NCI-H524 treated with DMSO at 0.1 percent for 48 hours (cell line): ENCODE data around the gene GOLGA6L9.
"Not testable (repeated sequence)": the region's sequence is repeated elsewhere in the genome, so short reads cannot be mapped to it uniquely, and the experiment has no call there.

Experiments
- DNase-seq: peaks from one replicate; lab custom pipeline; 2025; lab: John Stamatoyannopoulos, UW

Gene GOLGA6L9

GRCh38 chr15:82429693-82430092 is at the start of gene GOLGA6L9:
Gene GOLGA6L9 (plus strand): TSS chr15:82429816. CDS start chr15:82430080, 264 bp downstream.
- DNase-seq = not testable (repeated sequence)

- DNase-seq = not testable (repeated sequence)
Observed at GRCh38 chr15:82381330-82381955, 48.2 kb upstream of the GOLGA6L9 start.

- DNase-seq = not testable (repeated sequence)
Observed at GRCh38 chr15:82387209-82387608, 42.4 kb upstream of the GOLGA6L9 start.

- DNase-seq = not testable (repeated sequence)
Observed at GRCh38 chr15:82390152-82390551, 39.5 kb upstream of the GOLGA6L9 start.

- DNase-seq = not testable (repeated sequence)
Observed at GRCh38 chr15:82392077-82392476, 37.5 kb upstream of the GOLGA6L9 start.

GRCh38 chr15:82393671-82394070 is 35.9 kb upstream of the GOLGA6L9 start:
- DNase-seq = no peak

- DNase-seq = not testable (repeated sequence)
Observed at GRCh38 chr15:82395788-82396187, 33.8 kb upstream of the GOLGA6L9 start.

GRCh38 chr15:82397817-82398216 is 31.8 kb upstream of the GOLGA6L9 start:
- DNase-seq = no peak

GRCh38 chr15:82398785-82399184 is 30.8 kb upstream of the GOLGA6L9 start:
- no peak for DNase-seq

GRCh38 chr15:82399366-82400103 is 30.1 kb upstream of the GOLGA6L9 start:
- not testable (repeated sequence) for DNase-seq

GRCh38 chr15:82401918-82402317 is 27.7 kb upstream of the GOLGA6L9 start:
- DNase-seq = not testable (repeated sequence)

GRCh38 chr15:82402341-82402740 is 27.3 kb upstream of the GOLGA6L9 start:
- DNase-seq = not testable (repeated sequence)

- not testable (repeated sequence) for DNase-seq
Observed at GRCh38 chr15:82406211-82406610, 23.4 kb upstream of the GOLGA6L9 start.

GRCh38 chr15:82410306-82410705 is 19.3 kb upstream of the GOLGA6L9 start:
- DNase-seq = not testable (repeated sequence)

- DNase-seq = not testable (repeated sequence)
Observed at GRCh38 chr15:82411595-82411994, 18.0 kb upstream of the GOLGA6L9 start.

- DNase-seq = not testable (repeated sequence)
Observed at GRCh38 chr15:82414525-82415191, 15.0 kb upstream of the GOLGA6L9 start.

GRCh38 chr15:82420516-82420915 is 9.1 kb upstream of the GOLGA6L9 start:
- not testable (repeated sequence) for DNase-seq

GRCh38 chr15:82420966-82421365 is 8.7 kb upstream of the GOLGA6L9 start:
- DNase-seq = not testable (repeated sequence)

- not testable (repeated sequence) for DNase-seq
Observed at GRCh38 chr15:82427117-82427516, 2.5 kb upstream of the GOLGA6L9 start.

- not testable (repeated sequence) for DNase-seq
Observed at GRCh38 chr15:82445420-82445819, 15.8 kb downstream of the GOLGA6L9 start.

GRCh38 chr15:82457336-82457735 is 27.7 kb downstream of the GOLGA6L9 start:
- not testable (repeated sequence) for DNase-seq

GRCh38 chr15:82465629-82466028 is 36.0 kb downstream of the GOLGA6L9 start:
- DNase-seq = not testable (repeated sequence)

- not testable (repeated sequence) for DNase-seq
Observed at GRCh38 chr15:82468205-82468604, 38.6 kb downstream of the GOLGA6L9 start.
